ENCODE results near the gene CDC123.

- TF ChIP-seq SETDB1 (IDR thresholded peaks at IDR 0.05; ENCODE audit: insufficient read length, low read length) = no peak
- no peak for TF ChIP-seq CTCF (tag by site-specific recombination; IDR thresholded peaks at IDR 0.05)
- TF ChIP-seq KLF16 (tag by site-specific recombination; IDR thresholded peaks at IDR 0.05) = no peak
- no peak for TF ChIP-seq YY1 (tag by site-specific recombination; IDR thresholded peaks at IDR 0.05)
- TF ChIP-seq ZNF23 (tag by site-specific recombination; IDR thresholded peaks at IDR 0.05; ENCODE audit: borderline replicate concordance) = no peak
- TF ChIP-seq ZNF549 (tag by site-specific recombination; IDR thresholded peaks at IDR 0.05) = no peak
- TF ChIP-seq ZNF623 (tag by site-specific recombination; IDR thresholded peaks at IDR 0.05) = no peak
These were observed 29.8 kb upstream of the CDC123 start for GRCh38 chr10:12165999-12166775.

Measured in HEK293 (cell line).